NCI-H524 treated with DMSO at 0.1 percent for 48 hours (cell line): Measurements from ENCODE around the gene NAA40.
A peak's percentile ranks its signal among the peaks of the same experiment; 100 is the strongest.

Source experiments
- DNase-seq: peaks from one replicate; lab custom pipeline; 2025; lab: John Stamatoyannopoulos, UW

NAA40 gene

DNA sequence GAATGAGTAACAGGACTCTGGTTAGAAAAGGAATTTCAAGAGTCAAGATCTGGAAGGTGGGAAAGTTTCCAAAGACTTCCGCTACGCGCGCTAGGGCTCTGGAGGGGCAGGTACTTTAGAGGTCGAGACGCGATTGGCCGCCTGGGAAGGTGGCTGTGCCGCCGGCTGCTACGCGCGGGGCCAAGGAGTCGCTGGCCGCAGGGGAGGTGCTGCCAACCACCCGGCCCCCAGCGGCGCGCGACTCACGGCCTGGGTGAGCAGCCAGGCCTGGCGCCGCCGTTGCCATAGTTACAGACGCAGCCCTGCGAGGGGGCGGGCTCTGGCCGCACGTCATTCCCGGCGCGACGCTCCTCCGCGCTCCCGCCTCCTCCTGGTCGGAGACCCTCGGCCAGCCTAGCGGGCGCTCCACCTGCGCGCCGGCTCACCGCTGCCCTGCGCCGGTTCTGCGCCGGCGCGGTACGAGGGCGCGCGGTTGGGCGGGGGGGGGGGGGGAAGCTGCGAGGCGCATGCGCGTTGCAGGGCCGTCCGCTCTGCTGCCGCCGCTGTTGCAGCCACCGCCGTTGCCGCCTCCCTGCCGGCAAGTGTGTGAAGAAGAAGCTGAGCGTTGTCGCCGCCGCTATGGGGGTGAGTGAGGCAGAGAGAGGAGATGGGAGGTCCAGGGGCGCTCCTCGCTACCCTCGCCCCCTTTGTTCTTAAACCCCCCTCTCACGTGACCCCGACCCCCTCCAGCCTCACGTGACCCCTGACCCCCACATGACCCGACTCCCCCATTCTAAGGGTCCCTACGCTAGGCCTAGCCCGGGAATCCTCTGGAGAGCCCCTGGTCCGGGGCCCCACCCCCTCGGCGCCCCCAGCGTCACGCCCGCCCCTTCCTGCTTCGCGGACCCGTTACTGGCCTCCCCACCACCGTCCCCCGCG, at the start of gene NAA40:
TSS of gene NAA40 (plus strand) at position 524 of the 918 bp plus-strand sequence. CDS start at position 619, 95 bp downstream.
- DNase-seq: peak; percentile 85

DNA sequence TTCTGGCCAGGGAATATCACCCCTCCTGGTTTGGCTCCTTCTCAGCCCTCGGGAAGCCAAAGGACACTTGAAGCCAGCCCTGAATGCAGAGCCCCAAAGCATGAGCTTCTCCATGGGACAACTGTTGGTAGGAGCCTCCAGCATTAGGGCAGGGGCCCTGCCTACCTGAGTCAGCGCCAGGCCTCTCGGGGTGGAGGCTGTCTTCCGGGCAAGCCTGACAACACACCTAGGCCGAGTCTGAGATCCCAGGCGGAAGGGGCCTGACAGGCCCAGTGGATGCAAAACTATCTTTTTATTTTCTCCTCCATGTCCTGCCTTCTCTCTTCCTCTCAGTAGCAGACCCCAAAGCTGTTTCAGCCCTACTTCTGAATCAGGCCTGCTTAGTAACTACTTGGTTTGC, 49.5 kb upstream of the NAA40 start:
- DNase-seq: no peak

DNA sequence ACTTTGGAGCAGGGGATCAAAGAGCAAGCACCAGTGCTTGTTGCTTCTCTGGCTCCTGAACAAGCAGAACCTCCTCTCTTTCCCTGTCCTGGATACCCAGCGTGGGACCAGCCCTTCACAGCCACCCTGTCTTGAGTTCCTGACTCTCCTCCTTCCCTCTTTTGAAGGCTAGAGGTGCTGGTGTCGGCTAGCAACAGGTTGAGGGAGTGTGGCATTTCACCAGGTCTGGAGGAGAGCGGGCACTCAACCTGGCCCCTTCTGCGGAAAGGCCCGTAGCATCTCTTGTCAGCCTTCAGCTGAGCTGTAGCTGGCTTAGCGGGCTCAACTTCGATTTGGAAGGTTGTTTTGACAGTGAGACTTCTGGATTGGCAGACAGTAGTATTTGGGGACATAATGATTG, 48.4 kb upstream of the NAA40 start:
- no peak for DNase-seq

DNA sequence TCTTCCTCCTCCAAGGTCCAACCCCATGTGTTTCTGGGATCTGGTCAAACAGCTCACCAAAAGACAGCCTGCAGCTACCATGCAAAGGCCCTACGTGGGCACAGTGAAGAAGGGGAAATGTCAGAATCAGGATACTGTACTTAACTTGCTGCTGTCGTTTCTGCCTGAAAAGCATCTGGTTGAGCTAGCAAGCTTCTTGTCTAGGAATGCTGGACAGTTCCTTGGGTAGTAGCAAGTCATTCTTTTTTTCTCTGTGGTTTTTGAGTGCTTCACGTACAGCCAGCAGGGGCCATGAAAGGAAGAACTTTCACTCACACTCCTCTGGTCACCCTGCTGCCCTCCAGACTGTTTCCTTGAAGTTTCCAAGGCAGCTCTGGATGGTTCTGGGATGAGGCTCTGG, 46.6 kb upstream of the NAA40 start:
- DNase-seq: no peak

DNA sequence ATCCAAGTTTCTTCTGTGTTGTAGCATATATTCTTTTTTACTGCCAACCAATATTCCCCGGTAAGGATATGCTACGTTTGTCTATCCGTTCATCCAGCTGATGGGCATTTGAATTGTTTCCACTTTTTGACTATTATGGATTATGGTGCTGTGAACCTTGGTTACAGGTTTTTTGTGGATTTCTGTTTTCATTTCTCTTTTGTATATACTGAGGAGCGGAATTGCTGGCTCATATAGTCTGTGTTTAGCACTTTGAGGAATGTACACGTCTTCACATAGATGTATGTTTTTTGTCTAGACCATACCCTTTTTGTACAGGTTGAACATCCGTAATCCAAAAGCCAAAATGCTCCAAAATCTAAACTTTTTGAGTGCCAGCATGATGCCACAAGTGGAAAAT, 45.4 kb upstream of the NAA40 start:
- no peak for DNase-seq

DNA sequence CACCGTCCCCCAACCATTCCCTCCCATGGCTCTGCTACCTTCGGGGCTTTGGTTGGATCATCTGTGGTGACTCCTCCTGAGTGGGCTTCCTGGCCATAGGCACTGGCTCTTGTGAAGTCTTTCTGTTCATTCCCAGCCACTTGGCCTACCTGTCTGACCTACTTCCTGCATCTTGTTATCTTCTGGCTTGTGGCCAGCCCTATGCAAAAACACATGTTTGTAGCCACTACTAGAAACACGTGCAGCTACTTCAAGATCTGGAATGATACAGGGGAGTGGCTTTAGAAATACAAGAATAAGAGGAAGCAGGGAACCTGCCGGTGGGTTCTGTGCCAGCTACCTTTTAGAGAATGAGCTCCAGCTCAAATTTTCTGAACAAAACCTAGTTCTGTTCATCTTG, 42.7 kb upstream of the NAA40 start:
- no peak for DNase-seq

DNA sequence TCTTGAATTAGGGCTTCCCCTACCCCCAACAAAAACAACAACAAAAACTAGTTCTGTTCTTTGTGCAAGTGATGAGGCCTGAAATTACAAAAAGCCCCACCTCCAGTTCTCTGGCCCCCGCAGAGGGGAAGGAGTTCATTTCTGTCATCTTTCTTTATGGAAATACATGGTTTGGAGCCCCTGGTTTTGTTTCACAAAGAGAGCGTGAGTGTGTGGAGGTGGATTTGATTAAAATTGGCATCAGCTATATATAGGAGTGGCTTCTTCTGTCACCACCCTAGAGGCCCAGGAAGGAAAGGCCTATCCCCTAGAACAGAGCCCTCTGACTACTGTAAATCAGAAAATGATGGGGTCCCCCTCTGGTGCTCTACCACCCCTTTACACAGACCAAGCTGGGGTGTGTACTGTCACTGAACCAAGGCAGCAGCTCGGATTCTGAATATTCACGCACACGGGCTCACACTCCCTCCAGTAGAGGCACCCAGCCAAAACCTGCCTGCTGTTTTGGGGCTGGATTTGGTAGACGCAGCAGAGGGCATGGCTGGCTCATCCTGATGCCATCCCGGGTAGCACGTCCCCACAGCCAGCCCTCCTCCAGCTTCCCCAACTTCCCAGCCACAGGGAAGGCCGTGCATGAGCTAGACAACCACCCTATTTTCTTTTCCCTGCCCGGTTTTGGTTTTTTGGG, 41.2 kb upstream of the NAA40 start:
- no peak for DNase-seq

DNA sequence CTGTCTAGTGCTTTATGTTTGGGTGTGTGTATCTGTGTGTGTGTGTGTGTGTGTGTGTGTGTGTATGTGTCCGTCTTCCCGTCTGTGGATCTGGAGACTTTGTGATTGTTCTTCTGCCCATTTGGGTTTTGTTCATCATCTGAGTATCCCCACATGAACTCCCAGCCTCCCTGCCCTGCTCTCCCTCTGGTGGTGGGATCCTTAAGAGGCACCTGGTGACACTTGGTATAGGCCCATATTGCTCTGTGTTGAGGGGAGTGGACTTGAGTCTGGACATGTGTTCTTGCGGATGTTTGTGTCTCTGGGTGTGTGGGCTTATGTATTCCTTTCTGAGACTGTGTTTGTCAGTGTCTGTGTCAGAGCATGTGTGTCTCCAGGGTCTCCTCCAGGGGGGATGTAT, 37.1 kb upstream of the NAA40 start:
- no peak for DNase-seq

DNA sequence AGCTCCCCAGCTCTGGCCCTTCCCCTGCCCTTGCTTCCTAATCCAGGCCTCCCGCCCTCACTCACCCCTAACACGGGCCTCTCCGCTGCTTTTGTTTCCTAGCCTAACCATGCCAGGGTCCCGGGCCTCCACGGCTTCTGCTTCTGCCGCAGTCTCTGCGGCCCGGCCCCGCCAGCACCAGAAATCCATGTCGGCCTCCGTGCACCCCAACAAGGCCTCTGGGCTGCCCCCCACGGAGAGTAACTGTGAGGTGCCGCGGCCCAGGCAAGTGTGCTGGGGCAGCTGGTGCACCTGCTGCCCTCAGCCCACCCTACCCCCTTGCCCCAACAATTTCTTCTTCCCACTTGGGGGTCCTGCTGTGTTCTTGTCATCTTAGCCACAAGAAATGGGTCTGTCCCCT, 34.9 kb upstream of the NAA40 start:
- no peak for DNase-seq

DNA sequence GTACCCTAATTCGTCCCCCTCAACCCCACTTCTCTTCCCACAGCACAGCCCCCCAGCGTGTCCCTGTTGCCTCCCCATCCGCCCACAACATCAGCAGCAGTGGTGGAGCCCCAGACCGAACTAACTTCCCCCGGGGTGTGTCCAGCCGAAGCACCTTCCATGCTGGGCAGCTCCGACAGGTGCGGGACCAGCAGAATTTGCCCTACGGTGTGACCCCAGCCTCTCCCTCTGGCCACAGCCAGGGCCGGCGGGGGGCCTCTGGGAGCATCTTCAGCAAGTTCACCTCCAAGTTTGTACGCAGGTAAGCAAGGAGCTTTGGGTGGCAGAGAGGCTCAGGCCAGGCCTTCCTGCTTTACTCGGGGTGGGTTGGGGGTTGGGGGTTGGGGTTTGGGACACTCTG, 34.1 kb upstream of the NAA40 start:
- no peak for DNase-seq

DNA sequence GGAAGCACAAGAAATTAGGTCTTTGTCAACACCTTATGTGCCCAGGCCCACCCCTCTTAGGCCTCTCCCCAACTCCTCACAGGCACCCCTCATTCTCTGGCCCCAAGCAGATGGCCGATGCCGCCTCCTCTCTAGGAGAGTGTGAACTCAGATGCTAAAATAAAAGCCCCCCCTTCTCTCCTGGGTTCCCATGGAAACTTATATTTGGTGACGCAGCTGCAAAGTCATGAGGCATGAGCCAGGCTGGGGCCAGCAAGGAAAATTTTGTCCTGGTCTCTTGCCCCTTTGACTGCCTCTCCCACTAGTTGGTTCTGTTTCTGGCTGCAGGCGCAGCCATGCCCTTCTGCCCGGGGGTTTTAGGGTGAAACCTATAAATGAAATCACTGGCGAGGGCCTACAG, 33.6 kb upstream of the NAA40 start:
- DNase-seq: no peak

DNA sequence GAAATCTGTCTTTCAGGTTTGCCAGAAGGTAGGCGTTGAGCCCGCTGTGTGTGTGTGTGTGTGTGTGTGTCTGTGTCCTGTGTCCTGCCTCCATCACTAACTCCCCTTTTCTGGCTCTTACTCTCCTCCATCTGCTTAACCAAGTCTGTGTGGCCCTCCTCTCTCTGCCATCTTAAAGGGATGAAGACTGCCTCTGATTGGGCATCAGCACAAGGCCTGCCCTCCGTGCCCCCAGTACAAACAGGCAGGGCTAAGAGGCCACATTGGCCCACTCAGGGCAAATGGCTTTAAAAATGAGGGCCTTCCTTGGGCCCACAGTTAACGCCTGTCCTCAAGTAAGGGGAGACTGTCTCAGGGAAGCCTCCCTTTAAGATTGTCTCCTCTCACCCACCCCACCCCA, 32.7 kb upstream of the NAA40 start:
- DNase-seq: no peak

DNA sequence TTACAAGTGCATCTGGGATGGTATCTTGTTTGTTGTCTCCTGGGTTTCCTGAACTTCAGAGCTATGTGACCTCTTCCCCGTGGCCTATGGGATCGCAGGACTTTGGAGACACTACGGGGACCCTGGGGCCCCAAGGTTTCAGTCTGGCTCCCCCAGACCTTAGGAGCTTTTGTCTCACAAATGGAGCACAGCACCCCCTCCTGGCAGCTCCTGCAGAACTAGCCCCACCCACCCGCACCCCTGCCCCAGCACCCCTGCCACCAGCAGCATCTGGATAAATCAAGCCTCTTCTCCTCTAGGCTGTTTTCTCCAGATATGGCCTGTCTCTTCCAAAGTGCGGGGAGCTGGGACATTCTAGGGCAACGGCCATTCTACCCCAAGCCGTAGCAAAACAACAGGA, 32.2 kb upstream of the NAA40 start:
- DNase-seq: no peak

DNA sequence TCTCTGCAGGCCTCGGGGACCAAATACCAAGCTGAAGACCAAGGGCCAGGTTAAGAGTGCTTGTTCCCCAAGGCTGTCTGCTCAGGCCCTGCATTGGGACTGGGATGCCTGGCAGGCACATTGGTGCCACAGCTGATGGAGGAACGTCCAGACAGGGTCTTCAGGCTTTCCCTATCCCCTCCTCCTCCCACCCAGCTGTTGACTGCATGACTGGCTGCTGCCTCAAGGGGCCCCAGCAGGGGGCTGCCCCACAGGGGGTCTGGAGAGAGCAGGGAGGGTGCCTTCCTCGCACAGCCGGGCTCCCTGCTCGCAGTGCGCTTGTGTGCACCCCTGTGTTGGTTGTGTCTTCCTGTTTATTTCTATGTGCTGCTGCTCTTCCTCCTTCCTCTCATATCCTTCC, 31.7 kb upstream of the NAA40 start:
- no peak for DNase-seq

DNA sequence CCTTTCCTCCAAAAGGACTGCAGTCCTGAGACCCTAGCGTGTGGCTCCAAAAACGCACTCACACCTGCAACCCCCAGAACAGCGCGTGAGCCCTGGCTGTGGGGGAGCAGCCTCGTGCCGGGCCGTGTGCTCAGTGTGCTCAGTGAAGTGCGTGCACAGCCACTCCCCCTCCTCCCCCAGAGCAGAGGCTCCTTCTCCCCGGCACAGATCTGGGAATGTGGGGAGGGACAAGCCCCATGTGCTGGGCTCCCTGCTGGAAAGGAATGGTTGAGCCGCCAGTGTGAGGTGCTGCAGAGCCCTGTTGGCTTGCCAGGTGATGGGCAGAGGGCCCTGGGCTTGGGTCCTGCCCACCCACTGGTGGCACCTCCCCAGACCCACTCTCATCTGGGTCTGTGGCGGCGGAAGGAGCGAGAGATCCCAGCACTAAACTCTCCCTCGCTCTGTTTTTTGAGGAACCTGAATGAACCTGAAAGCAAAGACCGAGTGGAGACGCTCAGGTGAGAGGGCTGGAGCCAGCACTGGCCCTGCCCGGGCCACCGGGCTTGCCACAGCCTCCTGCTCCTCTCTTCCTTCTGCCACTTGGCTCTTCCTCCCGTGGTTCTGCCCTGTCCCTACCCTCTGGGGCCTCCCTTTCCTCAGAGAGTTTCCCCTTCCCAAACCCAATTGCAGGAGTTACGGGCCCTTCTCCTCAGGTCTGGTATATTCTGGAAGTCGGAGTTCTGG, 30.8 kb upstream of the NAA40 start:
- DNase-seq: no peak

DNA sequence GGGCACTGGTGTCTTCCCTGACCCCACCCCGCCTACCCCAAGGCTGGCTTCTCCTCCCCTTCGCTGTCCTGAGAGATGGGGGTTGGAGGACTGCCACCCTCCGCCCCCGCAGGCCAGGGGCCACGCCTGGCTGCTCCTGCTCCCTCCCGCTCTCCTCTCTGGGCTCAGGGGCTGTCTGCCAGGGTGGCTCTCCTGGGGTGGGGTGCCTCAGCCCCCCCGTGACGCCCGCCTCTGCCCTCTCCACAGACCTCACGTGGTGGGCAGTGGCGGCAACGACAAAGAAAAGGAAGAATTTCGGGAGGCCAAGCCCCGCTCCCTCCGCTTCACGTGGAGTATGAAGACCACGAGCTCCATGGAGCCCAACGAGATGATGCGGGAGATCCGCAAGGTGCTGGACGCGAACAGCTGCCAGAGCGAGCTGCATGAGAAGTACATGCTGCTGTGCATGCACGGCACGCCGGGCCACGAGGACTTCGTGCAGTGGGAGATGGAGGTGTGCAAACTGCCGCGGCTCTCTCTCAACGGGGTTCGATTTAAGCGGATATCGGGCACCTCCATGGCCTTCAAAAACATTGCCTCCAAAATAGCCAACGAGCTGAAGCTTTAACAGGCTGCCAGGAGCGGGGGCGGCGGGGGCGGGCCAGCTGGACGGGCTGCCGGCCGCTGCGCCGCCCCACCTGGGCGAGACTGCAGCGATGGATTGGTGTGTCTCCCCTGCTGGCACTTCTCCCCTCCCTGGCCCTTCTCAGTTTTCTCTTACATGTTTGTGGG, 30.0 kb upstream of the NAA40 start:
- DNase-seq: no peak

DNA sequence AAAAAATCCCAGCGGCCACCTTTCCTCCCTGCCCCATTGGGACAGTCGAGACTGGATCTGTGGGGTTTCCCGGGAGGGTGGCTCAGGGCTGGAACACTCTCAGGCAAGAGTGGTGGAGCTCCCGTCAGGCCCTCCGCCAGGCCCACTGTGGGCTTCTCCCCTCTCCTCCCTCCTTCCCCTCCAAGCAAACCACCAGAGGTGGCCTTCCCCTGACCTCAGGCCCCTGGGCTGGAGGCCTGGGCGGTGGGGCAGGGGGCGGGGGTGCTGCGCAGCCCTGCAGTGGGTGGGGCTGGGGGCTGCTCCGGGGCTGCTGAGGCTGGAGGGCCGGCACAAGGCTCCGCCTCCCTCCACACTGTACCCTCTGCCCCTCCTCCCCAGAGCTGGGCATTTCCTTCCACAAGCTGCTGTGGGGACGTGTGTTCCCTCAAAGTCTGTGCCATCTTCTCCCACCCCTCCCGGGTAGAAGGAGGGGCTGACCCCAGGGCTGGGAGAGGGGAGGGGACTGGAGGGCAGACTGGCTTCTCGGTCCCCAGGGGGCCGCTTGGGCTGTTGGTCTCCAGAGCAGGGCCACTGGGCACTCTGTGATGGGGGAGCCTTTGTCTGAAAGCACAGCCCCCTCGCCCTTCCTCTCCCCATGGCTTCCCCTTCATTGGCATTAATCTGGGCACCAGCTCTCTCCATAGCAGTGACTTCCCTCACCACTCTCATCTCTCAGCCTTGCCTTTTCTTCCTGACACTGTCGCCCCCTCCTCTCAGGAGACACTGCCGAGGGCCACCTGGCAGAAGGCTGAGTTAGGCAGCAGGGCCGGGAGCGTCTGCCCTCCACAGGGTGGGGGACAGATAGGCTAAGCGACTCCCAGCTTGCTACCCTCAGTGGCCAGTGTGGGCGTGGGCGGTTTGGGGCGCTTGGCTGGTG, 29.0 kb upstream of the NAA40 start:
- DNase-seq: peak; percentile 36

DNA sequence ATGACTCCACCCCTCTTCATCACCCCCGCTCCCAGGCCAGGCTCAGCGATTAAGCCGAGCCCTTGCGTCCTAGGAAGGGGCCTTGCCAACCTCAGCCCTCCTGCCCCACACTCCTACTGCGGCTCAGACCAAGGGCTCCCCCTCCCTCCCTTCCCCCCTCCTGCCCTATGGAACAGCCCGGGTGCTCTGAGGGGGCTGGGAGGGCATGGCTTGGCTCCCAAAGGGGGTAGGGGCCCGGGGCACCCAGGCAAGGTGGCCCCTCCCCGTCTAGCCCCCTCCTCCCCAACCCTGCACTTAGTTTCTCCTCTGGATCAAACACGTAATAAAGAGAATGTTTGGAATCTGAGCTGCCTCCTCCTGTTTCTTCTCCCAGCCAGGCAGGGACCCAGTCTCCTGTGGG, 28.1 kb upstream of the NAA40 start:
- DNase-seq: no peak

DNA sequence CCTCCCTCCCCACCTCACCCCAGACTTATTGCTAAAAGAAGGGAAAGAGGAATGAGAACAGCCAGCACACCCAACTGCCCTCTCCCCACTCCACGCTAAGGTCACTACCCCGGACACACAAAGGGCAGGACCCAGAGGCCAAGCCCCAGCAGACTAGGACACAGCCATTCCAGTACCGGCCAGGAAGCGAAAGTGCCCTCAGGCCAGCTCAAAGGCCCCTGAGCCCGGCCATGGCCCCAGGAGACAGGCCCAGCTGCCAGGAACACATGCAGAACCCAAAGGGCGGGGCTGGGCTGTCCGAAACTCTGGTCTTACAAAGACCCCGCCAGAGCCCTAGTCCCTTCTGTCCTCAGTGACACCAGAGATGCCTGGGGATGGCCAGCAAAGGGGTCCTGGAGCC, 27.4 kb upstream of the NAA40 start:
- no peak for DNase-seq

DNA sequence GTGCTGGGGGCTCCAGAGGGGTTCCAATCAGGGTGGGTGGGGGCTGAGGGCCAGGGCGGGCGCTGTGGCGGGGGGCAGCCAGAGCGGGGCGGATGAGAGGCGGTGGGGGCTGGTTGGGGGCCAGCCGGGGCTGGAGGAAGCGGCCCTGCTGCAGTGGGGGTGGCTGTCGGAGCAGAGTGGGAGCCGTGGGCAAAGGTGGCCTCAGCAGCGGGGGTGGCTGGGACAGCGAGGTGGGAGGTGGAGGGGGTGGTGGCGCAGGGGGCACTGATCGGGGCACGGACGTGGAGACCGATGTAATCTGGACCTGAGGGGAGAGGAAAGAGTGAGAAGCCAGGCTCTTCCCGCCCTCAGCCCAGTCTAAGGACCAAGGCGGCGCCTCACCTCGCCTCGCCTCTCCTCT, 26.9 kb upstream of the NAA40 start:
- DNase-seq: no peak

DNA sequence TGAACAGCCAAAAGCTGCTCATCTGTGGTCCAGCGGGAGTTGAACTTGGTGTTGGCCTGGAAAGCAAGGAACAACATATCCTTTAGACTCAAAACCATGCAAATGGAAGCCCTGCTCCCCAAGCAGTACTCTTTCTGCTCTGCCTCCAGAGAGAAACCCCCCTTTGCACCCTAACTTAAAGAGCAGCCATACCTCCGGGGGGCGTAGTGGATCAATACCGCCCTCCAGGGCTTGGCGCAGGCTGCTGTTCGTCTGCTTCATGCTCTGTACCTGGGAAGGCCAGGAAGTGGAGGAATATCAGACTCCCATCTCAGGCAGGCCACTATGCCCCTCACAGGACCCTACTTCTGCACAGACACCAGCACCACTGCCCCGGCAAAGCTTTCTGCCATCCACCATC, 26.1 kb upstream of the NAA40 start:
- DNase-seq: no peak
